GM12878 (cell line): ENCODE measurements around the gene EXO1. TPM values are rescaled to one million over a fixed set of nuclear protein-coding genes. Genes with fewer than 3 reads are reported as not detected.

ENCODE experiments used
- ATAC-seq: fragments of 200-7000 bp; cut with Tn5 transposase; 3 replicates; pipeline ENCODE4 v1.9.1; 2020; ENCODE audit warnings: mild to moderate bottlenecking, moderate library complexity
- BruUV-seq: library from RNA; stranded (reverse); fragments of 400-500 nt; replicated peaks from 2 replicates; lab custom pipeline; 2021; lab: Mats Ljungman, UMichigan
- CTCF ChIA-PET: fragments of 300-600 bp; sonication (Branson Sonifier 250); formaldehyde crosslinking; extraction: SDS; loops from one replicate; lab custom pipeline; 2021; ENCODE audit warnings: inconsistent platforms; lab: Yijun Ruan, JAX
- POLR2A ChIA-PET: fragments of 350-600 bp; formaldehyde crosslinking; extraction: SDS; loops from one replicate; lab custom pipeline; 2021; ENCODE audit warnings: inconsistent platforms; lab: Charles Lee
- RAD21 ChIA-PET: fragments of 300-600 bp; sonication (Branson Sonifier 250); formaldehyde crosslinking; loops from one replicate; lab custom pipeline; 2023; ENCODE audit warnings: antibody characterized with exemption; ENCODE audit not compliant: unreplicated experiment; lab: Charles Lee
- SMC1A ChIA-PET: fragments of 300-600 bp; sonication (Branson Sonifier 250); formaldehyde crosslinking; loops from one replicate; lab custom pipeline; 2023; ENCODE audit not compliant: unreplicated experiment, uncharacterized antibody; lab: Charles Lee
- DNase-seq: peaks from one replicate; pipeline ENCODE4 v3.0.0-alpha.2; 2011; ENCODE audit warnings: low read depth, low spot score
- FAIRE-seq: peaks from 3 replicates; lab custom pipeline; 2011; peaks lifted over from hg19 to GRCh38; lab: Jason Lieb, UNC
- H2AFZ ChIP-seq: 2 replicates; pipeline ENCODE4 v1.6.0; 2011; ENCODE audit warnings: low read depth, low read length, control low read depth; ENCODE audit not compliant: control insufficient read depth
- H3K27ac ChIP-seq: 2 replicates; pipeline ENCODE4 v1.5.1; 2011; ENCODE audit warnings: control low read depth; ENCODE audit not compliant: control insufficient read depth, insufficient read depth
- H3K27me3 ChIP-seq, 2 experiments: replicated peaks in 1 of 2; 2 replicates each; pipeline versions ENCODE4 v1.6.0 to v1.6.1; 2011; ENCODE audit warnings: low read length in 1 of 2; ENCODE audit not compliant: control insufficient read depth in 2 of 2, insufficient read depth in 2 of 2
- H3K36me3 ChIP-seq, 2 experiments: 2 replicates each; pipeline ENCODE4 v1.5.1; 2011; ENCODE audit warnings: low read length in 1 of 2; ENCODE audit not compliant: control insufficient read depth in 2 of 2, insufficient read depth in 2 of 2
- H3K4me1 ChIP-seq: 2 replicates; pipeline ENCODE4 v1.6.1; 2011; ENCODE audit warnings: mild to moderate bottlenecking, low read length, moderate library complexity, mixed read lengths; ENCODE audit not compliant: control insufficient read depth, insufficient read depth
- H3K4me2 ChIP-seq: 2 replicates; pipeline ENCODE4 v1.6.0; 2011; ENCODE audit warnings: control low read depth; ENCODE audit not compliant: control insufficient read depth, insufficient read depth
- H3K4me3 ChIP-seq: fragments of 200-600 bp; sonication (generic); 2 replicates; pipeline ENCODE4 v1.5.1; 2016
- H3K79me2 ChIP-seq: 2 replicates; pipeline ENCODE4 v1.6.0; 2011; ENCODE audit warnings: low read length; ENCODE audit not compliant: control insufficient read depth, insufficient read depth
- H3K9ac ChIP-seq: 2 replicates; pipeline ENCODE4 v1.8.0; 2011; ENCODE audit warnings: low read length, control low read depth, mixed read lengths; ENCODE audit not compliant: control insufficient read depth, insufficient read depth
- H3K9me3 ChIP-seq: replicated peaks from 3 replicates; pipeline ENCODE4 v1.5.1; 2011; ENCODE audit warnings: mild to moderate bottlenecking, low read length; ENCODE audit not compliant: control insufficient read depth, insufficient read depth
- H4K20me1 ChIP-seq: 2 replicates; pipeline ENCODE4 v1.6.0; 2011; ENCODE audit not compliant: control insufficient read depth, insufficient read depth
- CBX5 ChIP-seq: sonication (generic); IDR thresholded peaks from 2 replicates; pipeline ENCODE4 v1.6.1; 2016; ENCODE audit warnings: low read depth, moderate library complexity, mild to moderate bottlenecking, inconsistent platforms
- MTA2 ChIP-seq: fragments of 450-650 bp; IDR thresholded peaks from 2 replicates; pipeline ENCODE4 v1.6.1; 2016; ENCODE audit warnings: low read depth, mild to moderate bottlenecking, moderate library complexity
- NFYA ChIP-seq: IDR thresholded peaks from 2 replicates; pipeline ENCODE4 v1.6.1; 2011; ENCODE audit warnings: low read depth, mild to moderate bottlenecking, low read length, improper control_type of control experiment, borderline replicate concordance
- POLR2A ChIP-seq: IDR thresholded peaks from 2 replicates; pipeline ENCODE4 v1.6.1; 2011; ENCODE audit warnings: low read depth, mild to moderate bottlenecking, low read length
- SIN3A ChIP-seq: IDR thresholded peaks from 2 replicates; pipeline ENCODE4 v1.6.1; 2012; ENCODE audit warnings: low read depth, low read length, improper control_type of control experiment
- SMARCA5 ChIP-seq: fragments of 450-650 bp; IDR thresholded peaks from 2 replicates; pipeline ENCODE4 v1.6.1; 2017; ENCODE audit warnings: mild to moderate bottlenecking
- YBX1 ChIP-seq: fragments of 450-650 bp; IDR thresholded peaks from 2 replicates; pipeline ENCODE4 v1.6.1; 2016; ENCODE audit warnings: antibody characterized with exemption
- ZSCAN29 ChIP-seq: fragments of 450-650 bp; IDR thresholded peaks from 2 replicates; pipeline ENCODE4 v1.6.1; 2017; ENCODE audit warnings: mild to moderate bottlenecking, moderate library complexity
- in situ Hi-C: fragments of 300-500 bp; cut with MboI; formaldehyde crosslinking; loops from 9 replicates; pipeline ENCODE4 v1.14.3; 2018; ENCODE audit warnings: mixed read lengths
- intact Hi-C: fragments of 100-400 bp; cut with micrococcal nuclease; formaldehyde crosslinking; loops from one replicate; pipeline ENCODE4 v1.14.2; 2022; ENCODE audit not compliant: unreplicated experiment
- polyA plus RNA-seq, 11 experiments: library from polyadenylated mRNA; depleted of rRNA in 4 of 11; unstranded in 6 of 11; stranded (reverse) in 5 of 11; fragments of >200 nt; fragmentation: Nextera tagmentation in 4 of 11; fragmentation: Illumina TruSeq in 1 of 11; extraction: Ambion mirVana in 4 of 11; extraction: Trizol in 1 of 11; gene quantifications; 1 replicate in 1 of 11; 2 replicates in 10 of 11; pipeline versions ENCODE4 v1.2.1 to v1.2.3, GENCODE V29; 2011 to 2016; ENCODE audit warnings: inconsistent platforms in 2 of 11, missing spikeins in 2 of 11, low read depth in 1 of 11
- total RNA-seq, 4 experiments: library from RNA; depleted of rRNA in 3 of 4; stranded (reverse); fragments of >200 nt in 3 of 4; fragmentation: Illumina TruSeq in 1 of 4; extraction: Trizol in 1 of 4; gene quantifications; 2 replicates each; pipeline versions ENCODE4 v1.2.1 to v1.2.3, GENCODE V29; 2013 to 2021
- TF ChIP-seq, protein P1 (sequence below): fragments of 450-650 bp; IDR thresholded peaks from 2 replicates; pipeline ENCODE4 v1.6.1; 2017; ENCODE audit warnings: mild to moderate bottlenecking, low read depth, inconsistent platforms; ENCODE audit not compliant: poor library complexity, severe bottlenecking

Gene EXO1
- total and polyA plus RNA-seq, 10 of the 15 experiments (the other 5 are each of a cell fraction or from before 2014, with no cell fraction given) = 8.7 to 43.4 (median 30.6) TPM

DNA sequence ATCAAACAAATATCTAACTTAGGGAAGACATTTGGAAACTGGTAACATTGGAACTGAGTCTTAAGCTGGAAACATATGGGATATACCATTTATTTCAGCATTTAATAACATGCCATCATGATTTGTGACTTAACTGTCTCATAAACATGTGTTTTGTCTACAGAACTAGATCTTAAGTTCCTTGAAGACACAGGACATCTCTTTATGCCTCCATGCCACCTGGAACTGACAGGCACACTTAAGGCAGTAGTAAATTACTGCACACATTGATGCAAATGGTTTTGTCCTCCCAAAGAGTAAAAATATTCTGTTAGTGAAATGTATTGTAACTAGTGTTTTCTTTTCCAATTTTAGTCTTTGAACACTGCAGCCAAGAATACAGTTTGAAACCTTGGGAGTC is 1.6 kb upstream of the EXO1 start:
- no peaks in the 10 kb centered on the region for H3K27me3 ChIP-seq
- BruUV-seq = no TSS peak
- DNase-seq (no peak), ATAC-seq (no peak), FAIRE-seq (no peak)
- no peaks in the 10 kb centered on the region for H3K9me3 ChIP-seq
- H3K4me1 ChIP-seq = no peaks in the 10 kb centered on the region; the same call in 1 of the 2 replicates
- no peaks in the 10 kb centered on the region for H4K20me1 ChIP-seq
- POLR2A ChIA-PET = no interaction called here
- no peak for TF ChIP-seq CBX5
- no peak for TF ChIP-seq NFYA
- no peak for TF ChIP-seq SIN3A
- TF ChIP-seq SMARCA5 = no peak
- no peak for TF ChIP-seq POLR2A
- TF ChIP-seq, protein P1, sequence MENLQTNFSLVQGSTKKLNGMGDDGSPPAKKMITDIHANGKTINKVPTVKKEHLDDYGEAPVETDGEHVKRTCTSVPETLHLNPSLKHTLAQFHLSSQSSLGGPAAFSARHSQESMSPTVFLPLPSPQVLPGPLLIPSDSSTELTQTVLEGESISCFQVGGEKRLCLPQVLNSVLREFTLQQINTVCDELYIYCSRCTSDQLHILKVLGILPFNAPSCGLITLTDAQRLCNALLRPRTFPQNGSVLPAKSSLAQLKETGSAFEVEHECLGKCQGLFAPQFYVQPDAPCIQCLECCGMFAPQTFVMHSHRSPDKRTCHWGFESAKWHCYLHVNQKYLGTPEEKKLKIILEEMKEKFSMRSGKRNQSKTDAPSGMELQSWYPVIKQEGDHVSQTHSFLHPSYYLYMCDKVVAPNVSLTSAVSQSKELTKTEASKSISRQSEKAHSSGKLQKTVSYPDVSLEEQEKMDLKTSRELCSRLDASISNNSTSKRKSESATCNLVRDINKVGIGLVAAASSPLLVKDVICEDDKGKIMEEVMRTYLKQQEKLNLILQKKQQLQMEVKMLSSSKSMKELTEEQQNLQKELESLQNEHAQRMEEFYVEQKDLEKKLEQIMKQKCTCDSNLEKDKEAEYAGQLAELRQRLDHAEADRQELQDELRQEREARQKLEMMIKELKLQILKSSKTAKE = no peak
- no peak for TF ChIP-seq ZSCAN29
- TF ChIP-seq YBX1 = no peak
- no peak for TF ChIP-seq MTA2
- RAD21 ChIA-PET = interaction anchor here (1.2 kb wide), 1 partner anchor 236 kb away, joined by 3 read pairs; no protein-coding TSS in a partner anchor
- no peaks in the 10 kb centered on the region for H3K36me3 ChIP-seq
- no peak overlapping the region for H2AFZ ChIP-seq
- intact Hi-C loops = loop anchor here (5.0 kb wide), 3 partner anchors 151 to 314 kb away; partner anchors contain the start of genes KMO and MAP1LC3C
- H3K4me3 ChIP-seq = no peak overlapping the region
- SMC1A ChIA-PET = interaction anchor here (1.4 kb wide), 1 partner anchor 235 kb away, joined by 7 read pairs; no protein-coding TSS in a partner anchor
- peaks cover 17% of the 10 kb centered on the region for H3K79me2 ChIP-seq
- no peak overlapping the region for H3K9ac ChIP-seq
- no peak overlapping the region for H3K27ac ChIP-seq
- CTCF ChIA-PET = interaction anchor here (0.9 to 1.2 kb wide), 2 partner anchors 16 to 152 kb away, joined by 3 read pairs; partner anchors contain the start of gene MAP1LC3C
- in situ Hi-C loops = loop anchor here (5.0 kb wide), 1 partner anchor 314 kb away; the partner anchor contains the start of gene KMO
- H3K4me2 ChIP-seq = no peak overlapping the region
